ENCODE results near the gene RAI1.

RAI1 gene

GRCh38 chr17:17700251-17700969 is 19.2 kb downstream of the RAI1 start:
- DNase-seq, result no peak

GRCh38 chr17:17701112-17701511 is 19.9 kb downstream of the RAI1 start:
- DNase-seq, result no peak

DNA sequence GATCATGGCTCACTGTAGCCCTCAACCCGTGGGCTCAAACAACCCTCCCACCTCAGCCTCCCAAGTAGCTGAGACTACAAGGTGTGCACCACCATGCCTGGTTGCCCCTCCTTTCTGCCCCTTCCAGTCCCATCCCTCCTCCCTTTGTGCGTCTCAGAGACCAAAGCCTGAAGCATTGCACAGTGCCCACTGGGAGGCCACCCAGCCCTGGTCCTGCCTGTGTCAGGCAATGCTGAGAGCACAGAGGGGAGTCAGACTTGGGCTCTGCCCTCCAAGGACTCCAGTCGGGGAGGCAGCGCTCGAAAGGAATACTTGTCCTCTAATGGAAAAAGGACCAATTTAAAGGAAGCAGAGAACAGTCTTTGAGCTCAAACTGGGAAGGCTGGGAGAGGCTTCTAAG is 20.4 kb downstream of the RAI1 start:
- DNase-seq, result no peak

DNA sequence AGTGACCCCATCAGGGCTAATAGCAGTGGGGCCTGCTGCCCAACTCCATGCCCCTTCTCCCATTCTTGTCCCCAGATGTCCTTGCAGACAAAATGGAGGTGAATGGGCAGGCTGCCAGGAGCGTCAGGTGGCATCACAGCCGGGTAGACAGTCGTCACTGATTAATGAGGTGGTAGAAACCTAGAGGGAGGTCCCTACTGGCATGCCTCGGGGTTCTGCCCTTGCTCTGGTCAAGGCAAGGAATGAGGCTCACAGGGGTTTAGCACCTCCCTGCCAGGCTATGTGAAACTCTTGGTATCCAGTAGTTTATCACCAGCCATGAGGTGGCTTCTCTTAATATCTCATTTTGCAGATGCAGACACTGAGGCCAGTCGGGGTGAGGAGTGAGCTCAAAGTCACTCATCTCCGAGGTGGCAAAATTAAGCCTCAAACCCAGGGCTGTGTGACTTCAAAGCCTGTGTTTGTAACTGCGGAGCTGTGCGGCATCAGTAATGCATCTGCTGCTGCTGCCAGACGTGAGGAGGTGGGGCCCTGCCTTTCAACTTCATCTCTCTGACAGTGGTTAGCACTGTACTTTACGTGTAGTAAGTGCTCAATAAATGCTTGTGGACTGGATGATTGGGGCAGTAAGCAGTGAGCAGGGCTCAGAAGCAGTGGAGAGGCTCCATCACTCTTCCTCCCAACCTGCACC is 21.3 kb downstream of the RAI1 start:
- DNase-seq, result no peak

GRCh38 chr17:17703140-17703919 is 22.1 kb downstream of the RAI1 start:
- no peak for DNase-seq

DNA sequence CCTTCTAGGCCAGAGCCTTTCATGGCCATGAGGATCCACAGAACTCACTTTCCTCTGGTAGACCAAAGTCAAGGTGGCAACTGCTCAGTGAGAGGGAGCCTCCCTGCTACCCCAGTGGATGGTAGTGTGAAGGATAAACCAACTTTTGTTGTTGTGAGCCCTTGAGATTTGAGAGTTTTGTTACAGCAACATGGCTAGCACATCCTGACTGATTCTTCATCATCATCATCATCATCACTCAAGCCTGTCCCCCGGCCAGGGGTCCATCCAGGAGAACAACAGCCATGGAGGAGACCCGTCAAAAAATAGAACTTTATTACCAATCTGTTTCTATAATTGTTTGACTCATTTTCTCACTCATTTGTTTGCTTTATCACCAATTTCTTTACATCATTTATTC is 23.7 kb downstream of the RAI1 start:
- DNase-seq, result no peak

DNA sequence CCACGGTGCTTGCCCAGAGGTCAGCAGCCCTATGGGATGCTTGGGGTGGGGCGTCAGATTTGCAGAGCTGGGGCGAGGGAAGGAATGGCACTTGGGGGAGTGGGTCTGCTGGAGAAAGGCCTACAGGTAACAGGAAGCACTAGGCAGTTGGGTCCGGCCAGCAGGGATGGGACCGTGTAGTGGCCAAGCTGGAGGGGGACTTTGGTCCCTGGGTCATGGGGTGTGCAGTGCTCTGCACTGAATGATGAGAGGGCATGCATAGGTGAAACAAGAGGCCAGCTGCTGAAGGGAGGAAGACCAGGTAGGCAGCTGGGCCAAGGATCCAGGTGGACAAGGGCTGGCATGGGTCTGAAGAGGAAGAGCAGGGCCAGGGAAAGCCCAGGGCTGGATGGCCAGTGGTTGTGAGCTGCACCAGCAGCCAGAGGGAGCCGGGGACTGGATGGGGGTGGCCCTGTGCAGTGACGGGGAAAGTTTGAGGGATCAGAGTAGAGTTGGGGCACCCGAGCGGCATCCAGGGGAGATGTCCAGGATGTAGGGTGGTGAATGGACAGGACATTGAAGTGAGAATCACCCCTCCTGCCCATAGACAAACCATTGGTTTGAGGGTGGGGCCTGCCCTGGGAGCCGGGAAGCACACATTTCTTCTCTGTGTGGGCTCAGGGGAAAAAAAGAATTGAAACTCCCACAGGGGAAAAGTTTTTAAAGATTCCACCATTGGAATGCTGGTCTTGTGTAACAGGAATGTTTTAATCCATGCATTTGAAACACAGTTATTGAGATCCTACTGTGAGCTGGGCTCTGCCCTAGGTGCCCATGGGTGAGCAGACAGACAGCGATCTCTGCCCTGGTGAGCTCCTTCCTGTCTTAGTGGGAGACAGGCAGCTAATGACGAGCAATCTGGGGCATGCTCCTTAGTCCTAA is 25.1 kb downstream of the RAI1 start:
- DNase-seq, result no peak

DNA sequence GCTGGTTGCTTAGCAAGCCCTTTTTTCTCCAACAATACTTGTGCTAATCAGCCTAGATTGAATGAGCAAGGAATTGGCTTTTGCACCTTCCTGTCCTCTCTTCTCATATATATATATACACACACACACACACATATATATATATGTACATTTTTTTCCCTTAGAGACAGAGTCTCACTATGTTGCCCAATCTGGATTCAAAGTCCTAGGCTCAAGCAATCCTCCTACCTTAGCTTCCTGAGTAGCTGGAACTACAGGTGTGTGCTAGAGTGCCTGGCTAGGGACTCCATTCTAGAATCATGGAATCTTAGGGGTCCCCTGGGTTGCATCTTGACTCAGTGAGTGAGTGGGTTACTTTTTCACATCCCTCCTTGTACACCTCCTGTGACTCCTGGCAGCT is 27.0 kb downstream of the RAI1 start:
- no peak for DNase-seq

DNA sequence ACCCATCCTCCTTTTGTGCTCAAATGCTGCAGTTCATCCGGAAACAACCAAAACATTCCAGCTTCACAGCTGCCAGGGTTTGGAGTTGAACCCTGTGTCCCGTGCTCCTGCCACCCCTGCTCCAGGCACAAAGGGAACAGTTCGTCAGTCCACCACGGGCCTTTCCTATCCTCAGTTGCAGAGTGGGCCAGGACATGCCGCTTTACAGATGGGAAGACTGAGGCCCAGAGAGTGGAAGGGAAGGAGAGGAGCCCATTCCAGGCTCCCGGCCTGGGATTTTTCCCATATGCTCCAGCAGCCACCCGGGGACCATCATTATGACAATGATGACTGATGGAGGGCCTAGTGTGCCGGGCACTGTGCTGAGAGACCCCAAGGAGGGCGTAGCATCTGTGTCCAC is 27.6 kb downstream of the RAI1 start:
- no peak for DNase-seq

DNA sequence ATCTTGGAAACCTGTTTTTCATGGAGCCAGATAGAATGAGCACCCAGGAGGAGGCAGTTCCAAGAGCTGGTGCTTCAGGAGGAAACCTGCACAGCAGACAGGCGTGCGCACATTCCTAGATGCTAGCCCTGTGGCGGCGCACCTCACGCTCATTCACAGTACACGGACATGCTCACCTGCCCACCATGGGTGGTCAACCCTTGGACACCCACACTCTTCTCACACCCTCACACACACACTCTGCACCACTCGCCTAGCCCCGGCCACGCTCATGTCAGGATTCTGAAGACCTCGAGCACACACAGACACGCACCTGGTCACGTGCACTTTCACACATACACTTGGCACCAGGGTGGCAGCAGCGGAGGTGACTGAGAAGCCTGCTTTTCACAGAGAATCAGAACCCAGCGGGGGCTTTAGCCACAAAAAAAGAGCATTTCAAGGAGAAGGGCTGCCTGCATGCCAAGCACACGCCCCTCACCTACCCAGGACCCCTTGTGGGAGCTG is 28.6 kb downstream of the RAI1 start:
- DNase-seq, result no peak

GRCh38 chr17:17710355-17710727 is 29.1 kb downstream of the RAI1 start:
- DNase-seq, result no peak

GRCh38 chr17:17710728-17711541 is 29.7 kb downstream of the RAI1 start:
- DNase-seq, result no peak

- DNase-seq, result no peak
These were observed 30.4 kb downstream of the RAI1 start for GRCh38 chr17:17711641-17712162.

DNA sequence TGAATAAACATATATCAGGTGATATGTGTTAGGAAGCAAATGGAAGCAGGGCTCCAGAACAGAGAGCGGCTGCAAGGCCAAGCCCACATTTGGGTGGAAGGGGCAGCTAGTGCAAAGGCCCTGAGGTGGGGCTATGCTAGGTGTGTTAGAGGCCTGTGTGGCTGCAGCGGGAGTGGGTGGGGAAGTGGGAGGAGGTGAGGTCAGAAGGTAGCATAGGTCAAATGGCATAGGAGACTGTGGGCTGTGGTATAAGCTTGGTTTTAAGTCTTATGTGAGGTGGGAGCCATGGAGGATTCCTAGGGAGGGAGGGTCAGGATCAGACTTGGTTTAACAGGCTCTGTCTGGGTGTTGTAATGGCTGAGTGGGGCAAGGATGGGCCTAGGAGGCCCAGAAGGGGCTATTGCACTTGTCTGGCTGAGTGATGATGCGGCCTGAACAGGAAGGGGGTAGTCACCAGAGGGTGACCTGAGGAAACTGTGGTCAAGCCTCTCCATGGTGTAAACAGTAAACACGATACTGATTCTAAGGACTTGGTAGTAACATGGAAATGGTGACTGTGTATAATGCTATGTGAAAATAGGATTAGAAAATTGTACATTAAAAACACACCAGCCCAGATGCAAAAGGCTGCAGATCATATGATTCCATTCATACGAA is 31.1 kb downstream of the RAI1 start:
- DNase-seq, result peak; percentile 22

DNA sequence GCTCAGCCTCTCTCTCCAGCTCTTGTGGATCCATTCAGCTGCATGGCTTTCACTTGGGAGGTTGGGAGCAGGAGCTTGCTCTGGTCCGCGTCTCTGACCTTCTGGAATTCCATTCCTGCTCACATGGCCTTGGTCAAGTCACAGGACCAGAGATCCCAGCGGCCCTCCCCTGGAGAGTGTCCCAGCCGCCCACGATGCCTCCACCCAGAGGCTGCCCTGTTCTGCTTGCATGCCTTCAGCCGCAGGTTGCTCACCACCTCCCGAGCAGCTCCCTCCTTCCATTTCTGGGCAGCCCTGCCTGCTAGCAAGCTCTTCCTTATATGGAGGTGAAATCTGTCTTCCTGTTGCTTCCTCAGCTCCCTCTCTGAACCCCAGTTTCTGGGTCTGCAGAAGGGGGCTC is 32.6 kb downstream of the RAI1 start:
- no peak for DNase-seq

DNA sequence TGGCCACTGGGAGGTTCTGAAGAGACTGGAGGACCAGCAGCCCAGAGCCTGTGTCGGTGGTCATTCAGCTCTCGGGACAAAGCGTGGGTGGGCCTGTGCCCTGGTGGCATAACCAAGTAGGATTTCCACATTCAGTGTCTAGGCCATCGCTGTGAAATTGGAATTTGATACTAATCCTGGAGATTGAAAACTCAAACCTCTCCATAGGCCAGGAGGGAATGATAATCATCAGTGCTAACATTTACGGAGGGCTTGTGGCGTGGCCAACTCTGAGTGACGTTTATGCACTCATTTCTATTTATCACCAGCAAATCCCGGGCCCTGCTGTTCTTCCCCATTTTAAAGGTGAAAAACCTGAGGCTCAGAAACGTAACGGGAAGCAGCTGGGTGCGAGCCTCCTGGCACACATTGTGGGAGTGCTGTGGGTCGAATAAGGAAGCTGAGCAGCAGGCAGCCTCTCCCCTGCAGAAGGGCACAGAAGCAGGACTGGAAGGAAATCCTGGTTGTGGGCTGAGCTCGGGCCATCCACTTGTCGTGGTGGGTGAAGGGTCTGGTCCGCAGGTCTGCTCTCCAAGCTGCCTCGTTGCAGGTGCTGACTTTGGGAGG is 33.1 kb downstream of the RAI1 start:
- DNase-seq, result no peak

DNA sequence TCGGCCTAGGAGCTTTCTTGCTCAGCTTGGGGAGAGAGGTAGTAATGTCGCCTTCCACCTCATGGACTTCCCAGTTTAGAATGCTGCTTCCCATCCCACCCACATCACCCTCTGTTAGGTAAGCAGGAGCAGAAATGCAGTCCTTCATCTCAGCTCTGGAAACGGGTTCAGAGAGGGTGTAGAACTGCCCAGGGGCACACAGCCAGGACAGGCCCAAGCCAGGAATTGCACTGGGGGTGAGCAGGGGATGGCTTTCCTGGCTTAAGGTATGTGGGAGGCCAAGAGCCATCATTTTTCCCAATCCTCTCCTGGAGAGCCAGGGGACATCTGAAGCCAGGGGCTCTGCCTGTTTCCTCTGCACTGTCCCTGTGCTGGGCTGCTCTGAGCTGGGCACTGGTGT is 33.6 kb downstream of the RAI1 start:
- no peak for DNase-seq

- DNase-seq, result no peak
These were observed 35.7 kb downstream of the RAI1 start for GRCh38 chr17:17716837-17717523.

- DNase-seq, result no peak
These were observed 37.0 kb downstream of the RAI1 start for GRCh38 chr17:17718251-17718650.

Measured in activated CD4-positive, alpha-beta T cell treated with anti-CD3 and anti-CD28 coated beads for 48 hours (primary cell).